ENCODE results near the gene TSHZ3.

Gene TSHZ3

GRCh38 chr19:31263328-31263727 lies 85.9 kb downstream of the TSHZ3 start:
- TF ChIP-seq SIN3A (IDR thresholded peaks at IDR 0.05; ENCODE audit: borderline replicate concordance, insufficient read depth, low read length) = no peak
- TF ChIP-seq REST (IDR thresholded peaks at IDR 0.05; ENCODE audit: insufficient read depth in 1 of 2, low read depth in 2 of 2, low read length in 2 of 2) = no peak
- no peak for TF ChIP-seq FOXP2 (optimal IDR thresholded peaks at IDR 0.05; ENCODE audit: borderline replicate concordance, extremely low read depth, extremely low read length, insufficient read depth)
- TF ChIP-seq TAF1 (IDR thresholded peaks at IDR 0.05; ENCODE audit: borderline replicate concordance, insufficient read depth, low read length) = no peak
- TF ChIP-seq POLR2AphosphoS5 (IDR thresholded peaks at IDR 0.05; ENCODE audit: low read depth, low read length) = no peak

- no peak for TF ChIP-seq POLR2AphosphoS5 (IDR thresholded peaks at IDR 0.05; ENCODE audit: low read depth, low read length)
- TF ChIP-seq REST (IDR thresholded peaks at IDR 0.05; ENCODE audit: insufficient read depth in 1 of 2, low read depth in 2 of 2, low read length in 2 of 2) = no peak
- TF ChIP-seq SIN3A (IDR thresholded peaks at IDR 0.05; ENCODE audit: borderline replicate concordance, insufficient read depth, low read length) = no peak
These were observed 86.5 kb downstream of the TSHZ3 start for GRCh38 chr19:31262725-31263191.

GRCh38 chr19:31261603-31262212 lies 87.5 kb downstream of the TSHZ3 start:
- TF ChIP-seq POLR2AphosphoS5 (IDR thresholded peaks at IDR 0.05; ENCODE audit: low read depth, low read length) (no peak), SIN3A (IDR thresholded peaks at IDR 0.05; ENCODE audit: borderline replicate concordance, insufficient read depth, low read length) (no peak), REST (IDR thresholded peaks at IDR 0.05; ENCODE audit: insufficient read depth in 1 of 2, low read depth in 2 of 2, low read length in 2 of 2) (no peak), TAF1 (IDR thresholded peaks at IDR 0.05; ENCODE audit: borderline replicate concordance, insufficient read depth, low read length) (no peak), FOXP2 (optimal IDR thresholded peaks at IDR 0.05; ENCODE audit: borderline replicate concordance, extremely low read depth, extremely low read length, insufficient read depth) (no peak)

- TF ChIP-seq POLR2AphosphoS5 (IDR thresholded peaks at IDR 0.05; ENCODE audit: low read depth, low read length) = no peak
- TF ChIP-seq TAF1 (IDR thresholded peaks at IDR 0.05; ENCODE audit: borderline replicate concordance, insufficient read depth, low read length) = no peak
- no peak for TF ChIP-seq REST (IDR thresholded peaks at IDR 0.05; ENCODE audit: insufficient read depth in 1 of 2, low read depth in 2 of 2, low read length in 2 of 2)
- TF ChIP-seq SIN3A (IDR thresholded peaks at IDR 0.05; ENCODE audit: borderline replicate concordance, insufficient read depth, low read length) = no peak
- no peak for TF ChIP-seq FOXP2 (optimal IDR thresholded peaks at IDR 0.05; ENCODE audit: borderline replicate concordance, extremely low read depth, extremely low read length, insufficient read depth)
These were observed 88.1 kb downstream of the TSHZ3 start for GRCh38 chr19:31261019-31261602.

All from PFSK-1 (cell line).